HEK293 (cell line): Measurements from ENCODE around the gene DNAJB1.

Source experiments
- CTCF ChIA-PET: fragments of 350-600 bp; formaldehyde crosslinking; extraction: SDS; loops from one replicate; lab custom pipeline; 2021; ENCODE audit warnings: antibody characterized with exemption; lab: Yijun Ruan, JAX
- POLR2A ChIA-PET: fragments of 300-600 bp; formaldehyde crosslinking; extraction: SDS; loops from one replicate; lab custom pipeline; 2020; ENCODE audit warnings: antibody characterized with exemption, inconsistent platforms; lab: Yijun Ruan, JAX
- H3K27ac ChIP-seq: fragments of 200-500 bp; sonication (Bioruptor generic); 2 replicates; pipeline ENCODE4 v1.5.1; 2014; ENCODE audit warnings: low read depth, low read length, control low read depth, inconsistent platforms; ENCODE audit errors: extremely low read depth
- H3K36me3 ChIP-seq, 2 experiments: fragments of 200-500 bp in 1 of 2; sonication (Bioruptor generic) in 1 of 2; 1 replicate in 1 of 2; 2 replicates in 1 of 2; pipeline ENCODE4 v1.5.1; 2014 to 2017; ENCODE audit warnings: inconsistent platforms in 2 of 2, low read length in 2 of 2; ENCODE audit not compliant: control insufficient read depth in 2 of 2, insufficient read depth in 1 of 2
- H3K4me1 ChIP-seq: fragments of 200-500 bp; sonication (Bioruptor generic); 2 replicates; pipeline ENCODE4 v1.5.1; 2014; ENCODE audit warnings: mild to moderate bottlenecking, low read length, inconsistent platforms; ENCODE audit not compliant: control insufficient read depth, insufficient read depth
- H3K4me3 ChIP-seq: 2 replicates; pipeline ENCODE4 v1.5.1; 2011; ENCODE audit warnings: low read depth, mild to moderate bottlenecking, control low read depth, low read length, moderate library complexity
- H3K9me3 ChIP-seq: fragments of 200-500 bp; sonication (Bioruptor generic); 2 replicates; pipeline ENCODE4 v1.5.1; 2014; ENCODE audit warnings: low read depth, low read length, inconsistent platforms; ENCODE audit not compliant: control insufficient read depth, insufficient read depth
- GLIS1 ChIP-seq: fragments of 450-650 bp; formaldehyde crosslinking; IDR thresholded peaks from 2 replicates; pipeline ENCODE4 v1.5.1; 2016; ENCODE audit warnings: missing biosample characterization, missing genetic modification characterization
- KLF1 ChIP-seq: fragments of 450-650 bp; formaldehyde crosslinking; IDR thresholded peaks from 2 replicates; pipeline ENCODE4 v1.5.1; 2016; ENCODE audit warnings: missing biosample characterization, missing genetic modification characterization
- KLF7 ChIP-seq: fragments of 450-650 bp; formaldehyde crosslinking; IDR thresholded peaks from 2 replicates; pipeline ENCODE4 v1.5.1; 2016; ENCODE audit warnings: missing biosample characterization, missing genetic modification characterization, borderline replicate concordance
- MEIS1 ChIP-seq: sonication (generic); formaldehyde crosslinking; IDR thresholded peaks from 2 replicates; pipeline ENCODE4 v1.8.1; 2022; ENCODE audit warnings: missing genetic modification reagents, mild to moderate bottlenecking, borderline replicate concordance
- PRDM10 ChIP-seq: fragments of 450-650 bp; formaldehyde crosslinking; IDR thresholded peaks from 2 replicates; pipeline ENCODE4 v1.5.1; 2016; ENCODE audit warnings: missing biosample characterization, missing genetic modification characterization
- SCRT2 ChIP-seq: fragments of 450-650 bp; formaldehyde crosslinking; IDR thresholded peaks from 2 replicates; pipeline ENCODE4 v1.5.1; 2016; ENCODE audit warnings: missing biosample characterization, missing genetic modification characterization
- SP2 ChIP-seq: fragments of 450-650 bp; formaldehyde crosslinking; IDR thresholded peaks from 2 replicates; pipeline ENCODE4 v1.5.1; 2016; ENCODE audit warnings: missing biosample characterization, missing genetic modification characterization
- SP3 ChIP-seq: fragments of 450-650 bp; formaldehyde crosslinking; IDR thresholded peaks from 2 replicates; pipeline ENCODE4 v1.5.1; 2016; ENCODE audit warnings: missing biosample characterization, missing genetic modification characterization
- SP7 ChIP-seq: fragments of 450-650 bp; formaldehyde crosslinking; IDR thresholded peaks from 2 replicates; pipeline ENCODE4 v1.5.1; 2016; ENCODE audit warnings: missing biosample characterization, missing genetic modification characterization
- WT1 ChIP-seq: fragments of 450-650 bp; formaldehyde crosslinking; IDR thresholded peaks from 2 replicates; pipeline ENCODE4 v1.5.1; 2016; ENCODE audit warnings: missing biosample characterization, missing genetic modification characterization
- ZFHX2 ChIP-seq: fragments of 450-650 bp; formaldehyde crosslinking; conservative IDR thresholded peaks from 2 replicates; pipeline ENCODE4 v1.5.1; 2016; ENCODE audit warnings: missing biosample characterization, missing genetic modification characterization
- ZFP3 ChIP-seq: fragments of 450-650 bp; formaldehyde crosslinking; IDR thresholded peaks from 2 replicates; pipeline ENCODE4 v1.5.1; 2016; ENCODE audit warnings: low read depth, missing biosample characterization, missing genetic modification characterization
- ZIC2 ChIP-seq: fragments of 450-650 bp; formaldehyde crosslinking; IDR thresholded peaks from 2 replicates; pipeline ENCODE4 v1.5.1; 2016; ENCODE audit warnings: missing biosample characterization, missing genetic modification characterization
- ZNF184 ChIP-seq: fragments of 450-650 bp; IDR thresholded peaks from 2 replicates; pipeline ENCODE4 v1.5.1; 2018; ENCODE audit warnings: missing biosample characterization, mild to moderate bottlenecking, missing genetic modification characterization
- ZNF24 ChIP-seq: fragments of 450-650 bp; formaldehyde crosslinking; IDR thresholded peaks from 2 replicates; pipeline ENCODE4 v1.5.1; 2016; ENCODE audit warnings: missing biosample characterization, missing genetic modification characterization
- ZNF335 ChIP-seq: fragments of 450-650 bp; formaldehyde crosslinking; conservative IDR thresholded peaks from 2 replicates; pipeline ENCODE4 v1.5.1; 2016; ENCODE audit warnings: missing biosample characterization, missing genetic modification characterization
- ZNF341 ChIP-seq: fragments of 450-650 bp; formaldehyde crosslinking; IDR thresholded peaks from 2 replicates; pipeline ENCODE4; 2016; ENCODE audit warnings: low read depth, missing biosample characterization, missing genetic modification characterization
- ZNF426 ChIP-seq: fragments of 450-650 bp; formaldehyde crosslinking; IDR thresholded peaks from 2 replicates; pipeline ENCODE4 v1.5.1; 2017; ENCODE audit warnings: missing biosample characterization, missing genetic modification characterization, mild to moderate bottlenecking, inconsistent platforms, moderate library complexity
- ZXDB ChIP-seq: fragments of 450-650 bp; formaldehyde crosslinking; IDR thresholded peaks from 2 replicates; pipeline ENCODE4 v1.5.1; 2016; ENCODE audit warnings: missing biosample characterization, missing genetic modification characterization
- TF ChIP-seq, protein P1 (sequence below): fragments of 450-650 bp; formaldehyde crosslinking; IDR thresholded peaks from 2 replicates; pipeline ENCODE4 v1.5.1; 2017; ENCODE audit warnings: missing biosample characterization, missing genetic modification characterization
- TF ChIP-seq, protein P2 (sequence below): fragments of 450-650 bp; formaldehyde crosslinking; IDR thresholded peaks from 2 replicates; pipeline ENCODE4 v1.5.1; 2016; ENCODE audit warnings: missing biosample characterization, missing genetic modification characterization
- TF ChIP-seq, protein P3 (sequence below): fragments of 450-650 bp; formaldehyde crosslinking; IDR thresholded peaks from 2 replicates; pipeline ENCODE4 v1.5.1; 2016; ENCODE audit warnings: missing biosample characterization, missing genetic modification characterization
- TF ChIP-seq, protein P4 (sequence below): fragments of 450-650 bp; formaldehyde crosslinking; IDR thresholded peaks from 2 replicates; pipeline ENCODE4 v1.5.1; 2016; ENCODE audit warnings: missing biosample characterization, missing genetic modification characterization
- TF ChIP-seq, protein P5 (sequence below): fragments of 450-650 bp; formaldehyde crosslinking; IDR thresholded peaks from 2 replicates; pipeline ENCODE4 v1.5.1; 2016; ENCODE audit warnings: missing biosample characterization, missing genetic modification characterization

DNAJB1 gene

DNA sequence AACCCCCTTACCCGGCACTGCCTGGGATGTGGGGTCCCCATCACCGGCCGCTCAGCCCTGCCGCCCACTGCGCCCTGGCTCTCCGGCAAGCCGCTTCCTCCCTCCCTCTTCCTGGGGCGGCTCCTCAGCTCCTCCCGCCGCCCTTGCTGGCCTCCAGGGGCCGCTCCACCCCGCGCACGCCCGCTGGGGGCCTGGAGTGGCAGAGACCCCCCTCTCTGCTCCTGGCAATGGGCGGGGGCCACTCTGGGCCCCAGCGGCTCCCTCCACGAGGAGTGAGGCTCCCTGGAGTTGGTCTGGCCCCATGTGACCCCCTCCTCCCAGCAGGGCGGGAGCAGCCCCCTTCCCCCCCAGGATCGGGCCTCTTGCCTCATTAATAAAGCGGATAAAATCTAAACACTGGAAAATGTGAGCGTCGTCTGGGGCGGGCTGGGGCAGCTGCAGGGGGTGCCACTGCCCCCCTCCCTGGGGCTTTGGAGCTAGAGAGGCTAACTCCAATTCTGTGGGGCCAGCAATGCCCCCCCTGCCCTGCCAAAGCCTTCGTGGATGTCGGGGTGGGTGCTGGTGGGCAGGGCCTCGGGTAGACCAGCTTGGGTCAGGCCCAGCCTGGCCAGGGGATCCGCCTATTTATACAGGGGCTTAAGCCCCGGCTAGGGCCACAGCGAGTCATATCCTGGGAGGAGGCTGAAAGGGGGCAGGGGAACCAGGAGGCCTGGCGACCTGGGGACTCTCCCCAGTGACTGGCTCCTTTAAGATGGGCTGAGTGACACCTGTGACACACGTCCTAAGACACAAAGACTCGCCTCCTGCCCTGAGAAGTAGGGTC lies 42.7 kb downstream of the DNAJB1 start, which contains the start of gene PTGER1:
TSS of gene PTGER1 (minus strand) at position 104 of the 823 bp plus-strand sequence. CDS start 1,034 bp downstream, outside the sequence.
- ChIA-PET POLR2A (interaction anchor here (1.0 kb wide), 1 partner anchor 21 kb away, joined by 3 read pairs; no protein-coding TSS in a partner anchor), CTCF (no interaction called here)
- Histone ChIP-seq H3K4me3 (no peak within 1 kb of the TSS), H3K9me3 (no peaks in the 10 kb centered on the region), H3K36me3 (peaks cover 0 to 34% of the 10 kb centered on the region in 2 experiments; a peak in 2 of 3 replicates), H3K4me1 (no peaks in the 10 kb centered on the region; the same call in 1 of the 2 replicates), H3K27ac (no peak within 1 kb of the TSS)
- TF ChIP-seq, protein P1, sequence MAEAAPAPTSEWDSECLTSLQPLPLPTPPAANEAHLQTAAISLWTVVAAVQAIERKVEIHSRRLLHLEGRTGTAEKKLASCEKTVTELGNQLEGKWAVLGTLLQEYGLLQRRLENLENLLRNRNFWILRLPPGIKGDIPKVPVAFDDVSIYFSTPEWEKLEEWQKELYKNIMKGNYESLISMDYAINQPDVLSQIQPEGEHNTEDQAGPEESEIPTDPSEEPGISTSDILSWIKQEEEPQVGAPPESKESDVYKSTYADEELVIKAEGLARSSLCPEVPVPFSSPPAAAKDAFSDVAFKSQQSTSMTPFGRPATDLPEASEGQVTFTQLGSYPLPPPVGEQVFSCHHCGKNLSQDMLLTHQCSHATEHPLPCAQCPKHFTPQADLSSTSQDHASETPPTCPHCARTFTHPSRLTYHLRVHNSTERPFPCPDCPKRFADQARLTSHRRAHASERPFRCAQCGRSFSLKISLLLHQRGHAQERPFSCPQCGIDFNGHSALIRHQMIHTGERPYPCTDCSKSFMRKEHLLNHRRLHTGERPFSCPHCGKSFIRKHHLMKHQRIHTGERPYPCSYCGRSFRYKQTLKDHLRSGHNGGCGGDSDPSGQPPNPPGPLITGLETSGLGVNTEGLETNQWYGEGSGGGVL: peak; percentile 93
- TF ChIP-seq ZFHX2 (tag by site-specific recombination) (peak; percentile 82), ZNF184 (tag by site-specific recombination) (no peak), KLF7 (0 out of 2 replicates have a peak, but pooled peaks have one; percentile 43), ZNF335 (tag by site-specific recombination) (peak; percentile 50), KLF1 (tag by site-specific recombination) (peak; percentile 93), ZXDB (tag by site-specific recombination) (peak; percentile 85), SP3 (tag by site-specific recombination) (peak; percentile 35; the same call in 1 of the 2 replicates), SP7 (tag by site-specific recombination) (no peak), SCRT2 (tag by site-specific recombination) (peak; percentile 71), MEIS1 (CRISPR knock-in tag) (no peak), SP2 (tag by site-specific recombination) (peak; percentile 43), ZNF24 (tag by site-specific recombination) (no peak), ZFP3 (tag by site-specific recombination) (no peak), ZNF426 (tag by site-specific recombination) (no peak), WT1 (tag by site-specific recombination) (peak; percentile 32; the same call in 1 of the 2 replicates), ZNF341 (tag by site-specific recombination) (peak; percentile 58), PRDM10 (tag by site-specific recombination) (no peak), ZIC2 (tag by site-specific recombination) (peak; percentile 86), GLIS1 (tag by site-specific recombination) (peak; percentile 92)
- TF ChIP-seq, protein P2, sequence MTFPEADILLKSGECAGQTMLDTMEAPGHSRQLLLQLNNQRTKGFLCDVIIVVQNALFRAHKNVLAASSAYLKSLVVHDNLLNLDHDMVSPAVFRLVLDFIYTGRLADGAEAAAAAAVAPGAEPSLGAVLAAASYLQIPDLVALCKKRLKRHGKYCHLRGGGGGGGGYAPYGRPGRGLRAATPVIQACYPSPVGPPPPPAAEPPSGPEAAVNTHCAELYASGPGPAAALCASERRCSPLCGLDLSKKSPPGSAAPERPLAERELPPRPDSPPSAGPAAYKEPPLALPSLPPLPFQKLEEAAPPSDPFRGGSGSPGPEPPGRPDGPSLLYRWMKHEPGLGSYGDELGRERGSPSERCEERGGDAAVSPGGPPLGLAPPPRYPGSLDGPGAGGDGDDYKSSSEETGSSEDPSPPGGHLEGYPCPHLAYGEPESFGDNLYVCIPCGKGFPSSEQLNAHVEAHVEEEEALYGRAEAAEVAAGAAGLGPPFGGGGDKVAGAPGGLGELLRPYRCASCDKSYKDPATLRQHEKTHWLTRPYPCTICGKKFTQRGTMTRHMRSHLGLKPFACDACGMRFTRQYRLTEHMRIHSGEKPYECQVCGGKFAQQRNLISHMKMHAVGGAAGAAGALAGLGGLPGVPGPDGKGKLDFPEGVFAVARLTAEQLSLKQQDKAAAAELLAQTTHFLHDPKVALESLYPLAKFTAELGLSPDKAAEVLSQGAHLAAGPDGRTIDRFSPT (tag by site-specific recombination): peak; percentile 28
- TF ChIP-seq, protein P3, sequence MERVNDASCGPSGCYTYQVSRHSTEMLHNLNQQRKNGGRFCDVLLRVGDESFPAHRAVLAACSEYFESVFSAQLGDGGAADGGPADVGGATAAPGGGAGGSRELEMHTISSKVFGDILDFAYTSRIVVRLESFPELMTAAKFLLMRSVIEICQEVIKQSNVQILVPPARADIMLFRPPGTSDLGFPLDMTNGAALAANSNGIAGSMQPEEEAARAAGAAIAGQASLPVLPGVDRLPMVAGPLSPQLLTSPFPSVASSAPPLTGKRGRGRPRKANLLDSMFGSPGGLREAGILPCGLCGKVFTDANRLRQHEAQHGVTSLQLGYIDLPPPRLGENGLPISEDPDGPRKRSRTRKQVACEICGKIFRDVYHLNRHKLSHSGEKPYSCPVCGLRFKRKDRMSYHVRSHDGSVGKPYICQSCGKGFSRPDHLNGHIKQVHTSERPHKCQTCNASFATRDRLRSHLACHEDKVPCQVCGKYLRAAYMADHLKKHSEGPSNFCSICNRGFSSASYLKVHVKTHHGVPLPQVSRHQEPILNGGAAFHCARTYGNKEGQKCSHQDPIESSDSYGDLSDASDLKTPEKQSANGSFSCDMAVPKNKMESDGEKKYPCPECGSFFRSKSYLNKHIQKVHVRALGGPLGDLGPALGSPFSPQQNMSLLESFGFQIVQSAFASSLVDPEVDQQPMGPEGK (tag by site-specific recombination): peak; percentile 69
- TF ChIP-seq, protein P4, sequence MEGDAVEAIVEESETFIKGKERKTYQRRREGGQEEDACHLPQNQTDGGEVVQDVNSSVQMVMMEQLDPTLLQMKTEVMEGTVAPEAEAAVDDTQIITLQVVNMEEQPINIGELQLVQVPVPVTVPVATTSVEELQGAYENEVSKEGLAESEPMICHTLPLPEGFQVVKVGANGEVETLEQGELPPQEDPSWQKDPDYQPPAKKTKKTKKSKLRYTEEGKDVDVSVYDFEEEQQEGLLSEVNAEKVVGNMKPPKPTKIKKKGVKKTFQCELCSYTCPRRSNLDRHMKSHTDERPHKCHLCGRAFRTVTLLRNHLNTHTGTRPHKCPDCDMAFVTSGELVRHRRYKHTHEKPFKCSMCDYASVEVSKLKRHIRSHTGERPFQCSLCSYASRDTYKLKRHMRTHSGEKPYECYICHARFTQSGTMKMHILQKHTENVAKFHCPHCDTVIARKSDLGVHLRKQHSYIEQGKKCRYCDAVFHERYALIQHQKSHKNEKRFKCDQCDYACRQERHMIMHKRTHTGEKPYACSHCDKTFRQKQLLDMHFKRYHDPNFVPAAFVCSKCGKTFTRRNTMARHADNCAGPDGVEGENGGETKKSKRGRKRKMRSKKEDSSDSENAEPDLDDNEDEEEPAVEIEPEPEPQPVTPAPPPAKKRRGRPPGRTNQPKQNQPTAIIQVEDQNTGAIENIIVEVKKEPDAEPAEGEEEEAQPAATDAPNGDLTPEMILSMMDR: peak; percentile 48
- TF ChIP-seq, protein P5, sequence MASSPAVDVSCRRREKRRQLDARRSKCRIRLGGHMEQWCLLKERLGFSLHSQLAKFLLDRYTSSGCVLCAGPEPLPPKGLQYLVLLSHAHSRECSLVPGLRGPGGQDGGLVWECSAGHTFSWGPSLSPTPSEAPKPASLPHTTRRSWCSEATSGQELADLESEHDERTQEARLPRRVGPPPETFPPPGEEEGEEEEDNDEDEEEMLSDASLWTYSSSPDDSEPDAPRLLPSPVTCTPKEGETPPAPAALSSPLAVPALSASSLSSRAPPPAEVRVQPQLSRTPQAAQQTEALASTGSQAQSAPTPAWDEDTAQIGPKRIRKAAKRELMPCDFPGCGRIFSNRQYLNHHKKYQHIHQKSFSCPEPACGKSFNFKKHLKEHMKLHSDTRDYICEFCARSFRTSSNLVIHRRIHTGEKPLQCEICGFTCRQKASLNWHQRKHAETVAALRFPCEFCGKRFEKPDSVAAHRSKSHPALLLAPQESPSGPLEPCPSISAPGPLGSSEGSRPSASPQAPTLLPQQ (tag by site-specific recombination): 0 out of 2 replicates have a peak, but pooled peaks have one; percentile 33
